IPS-NIHi7 (cell line): ENCODE results near the gene VGLL3.
A peak's percentile ranks its signal among the peaks of the same experiment; 100 is the strongest.
"Not testable (repeated sequence)": the region's sequence is repeated elsewhere in the genome, so short reads cannot be mapped to it uniquely, and the experiment has no call there.

Experiments used
- DNase-seq: peaks from one replicate; pipeline ENCODE4 v3.0.0; 2012; ENCODE audit warnings: mixed read lengths; ENCODE audit errors: extremely low spot score

Gene VGLL3

GRCh38 chr3:86990734-86991481, at the start of gene VGLL3:
Gene VGLL3 (minus strand): TSS chr3:86991149. CDS start chr3:86990743, 406 bp downstream.
- DNase-seq: peak; percentile 88

- DNase-seq: no peak
These were observed 46.7 kb upstream of the VGLL3 start for GRCh38 chr3:87037652-87038051.

GRCh38 chr3:87036671-87037070, 45.7 kb upstream of the VGLL3 start:
- DNase-seq: no peak

- DNase-seq: no peak
These were observed 44.4 kb upstream of the VGLL3 start for GRCh38 chr3:87035339-87035738.

GRCh38 chr3:87033205-87033604, 42.3 kb upstream of the VGLL3 start:
- no peak for DNase-seq

GRCh38 chr3:87025661-87026645, 35.0 kb upstream of the VGLL3 start:
- DNase-seq: no peak

GRCh38 chr3:87017370-87017769, 26.4 kb upstream of the VGLL3 start:
- DNase-seq: not testable (repeated sequence)

- DNase-seq: no peak
These were observed 18.3 kb upstream of the VGLL3 start for GRCh38 chr3:87009271-87009670.

- DNase-seq: no peak
These were observed 16.0 kb upstream of the VGLL3 start for GRCh38 chr3:87006844-87007439.

- no peak for DNase-seq
These were observed 13.9 kb upstream of the VGLL3 start for GRCh38 chr3:87004883-87005282.

- DNase-seq: no peak
These were observed 11.4 kb upstream of the VGLL3 start for GRCh38 chr3:87002346-87002745.

GRCh38 chr3:87001473-87002098, 10.6 kb upstream of the VGLL3 start:
- DNase-seq: no peak

GRCh38 chr3:87000940-87001339, 10.0 kb upstream of the VGLL3 start:
- no peak for DNase-seq

GRCh38 chr3:86998569-86998968, 7.6 kb upstream of the VGLL3 start:
- no peak for DNase-seq

- no peak for DNase-seq
These were observed 5.5 kb upstream of the VGLL3 start for GRCh38 chr3:86996261-86996955.

GRCh38 chr3:86995537-86995936, 4.6 kb upstream of the VGLL3 start:
- DNase-seq: no peak

- no peak for DNase-seq
These were observed 2.8 kb upstream of the VGLL3 start for GRCh38 chr3:86993704-86994103.

GRCh38 chr3:86991840-86992435, 989 bp upstream of the VGLL3 start:
- DNase-seq: no peak

- DNase-seq: no peak
These were observed 500 bp upstream of the VGLL3 start for GRCh38 chr3:86991482-86991815.

GRCh38 chr3:86990012-86990733, 776 bp downstream of the VGLL3 start:
- DNase-seq: peak; percentile 65
